ENCODE results near the gene ABAT. TPM values are rescaled to one million over a fixed set of nuclear protein-coding genes. Genes with fewer than 3 reads are reported as not detected.

ABAT gene
- total RNA-seq, 1 donor from 2014 or later = 9.8 TPM

DNA sequence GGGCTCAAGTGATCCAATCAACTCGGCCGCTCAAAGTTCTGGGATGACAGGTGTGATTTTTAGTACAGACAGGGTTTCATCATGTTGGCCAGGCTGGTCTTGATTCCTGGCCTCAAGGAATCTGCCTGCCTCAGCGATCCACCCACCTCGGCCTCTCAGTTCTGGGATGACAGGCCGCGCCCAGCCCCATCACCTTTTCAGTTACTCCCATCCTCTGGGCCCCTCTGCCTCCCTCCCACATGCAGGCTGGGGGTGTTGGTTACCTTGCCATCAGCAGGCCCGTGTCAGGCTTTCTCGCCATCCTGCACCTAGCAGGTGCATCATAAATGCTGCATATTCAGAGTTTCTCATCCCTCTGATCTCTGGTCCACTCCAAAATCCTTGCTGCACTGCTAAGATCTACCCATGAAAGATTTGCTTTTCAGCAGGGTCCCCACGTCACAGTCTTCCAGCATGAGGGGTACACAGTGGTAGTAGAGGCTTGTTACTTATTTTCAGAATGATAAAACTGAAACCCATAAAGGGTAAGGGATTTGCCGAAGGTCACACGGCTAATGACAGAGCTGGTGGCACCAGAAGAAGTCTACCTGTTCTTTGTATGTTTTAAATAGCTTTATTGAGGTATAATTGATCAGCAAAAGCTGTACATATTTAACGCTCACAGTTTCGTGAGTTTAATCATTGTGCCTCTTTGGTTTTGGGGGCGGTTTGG is 139.8 kb downstream of the ABAT start:
- H3K4me1 ChIP-seq = peaks cover 4% of the 10 kb centered on the region
- H3K4me3 ChIP-seq = no peak overlapping the region
- H3K36me3 ChIP-seq = peaks cover 83% of the 10 kb centered on the region
- no peak overlapping the region for H3K27ac ChIP-seq
- ATAC-seq (no peak), DNase-seq (no peak)
- H3K27me3 ChIP-seq = no peaks in the 10 kb centered on the region
- TF ChIP-seq, protein P1, sequence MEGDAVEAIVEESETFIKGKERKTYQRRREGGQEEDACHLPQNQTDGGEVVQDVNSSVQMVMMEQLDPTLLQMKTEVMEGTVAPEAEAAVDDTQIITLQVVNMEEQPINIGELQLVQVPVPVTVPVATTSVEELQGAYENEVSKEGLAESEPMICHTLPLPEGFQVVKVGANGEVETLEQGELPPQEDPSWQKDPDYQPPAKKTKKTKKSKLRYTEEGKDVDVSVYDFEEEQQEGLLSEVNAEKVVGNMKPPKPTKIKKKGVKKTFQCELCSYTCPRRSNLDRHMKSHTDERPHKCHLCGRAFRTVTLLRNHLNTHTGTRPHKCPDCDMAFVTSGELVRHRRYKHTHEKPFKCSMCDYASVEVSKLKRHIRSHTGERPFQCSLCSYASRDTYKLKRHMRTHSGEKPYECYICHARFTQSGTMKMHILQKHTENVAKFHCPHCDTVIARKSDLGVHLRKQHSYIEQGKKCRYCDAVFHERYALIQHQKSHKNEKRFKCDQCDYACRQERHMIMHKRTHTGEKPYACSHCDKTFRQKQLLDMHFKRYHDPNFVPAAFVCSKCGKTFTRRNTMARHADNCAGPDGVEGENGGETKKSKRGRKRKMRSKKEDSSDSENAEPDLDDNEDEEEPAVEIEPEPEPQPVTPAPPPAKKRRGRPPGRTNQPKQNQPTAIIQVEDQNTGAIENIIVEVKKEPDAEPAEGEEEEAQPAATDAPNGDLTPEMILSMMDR (IDR thresholded peaks at IDR 0.05) = no peak
- no peaks in the 10 kb centered on the region for H3K9me3 ChIP-seq
- intact Hi-C loops (cut with DNase I) = no loop called here

- Histone ChIP-seq H3K27ac (no peak overlapping the region), H3K27me3 (no peaks in the 10 kb centered on the region), H3K36me3 (peaks cover 72% of the 10 kb centered on the region), H3K9me3 (no peaks in the 10 kb centered on the region), H3K4me3 (no peak overlapping the region), H3K4me1 (peaks cover 4% of the 10 kb centered on the region)
- DNase-seq = no peak
- TF ChIP-seq, protein P1 (IDR thresholded peaks at IDR 0.05) = no peak
- intact Hi-C loops (cut with DNase I) = no loop called here
- ATAC-seq = no peak
Observed at GRCh38 chr16:8816967-8817655, 142.7 kb downstream of the ABAT start.

GRCh38 chr16:8818504-8819270 is 144.3 kb downstream of the ABAT start:
- no peak overlapping the region for H3K4me3 ChIP-seq
- no peaks in the 10 kb centered on the region for H3K27me3 ChIP-seq
- TF ChIP-seq, protein P1 (IDR thresholded peaks at IDR 0.05) = no peak
- intact Hi-C loops (cut with DNase I) = no loop called here
- peaks cover 72% of the 10 kb centered on the region for H3K36me3 ChIP-seq
- ATAC-seq = peak; percentile 50
- DNase-seq = no peak
- no peak overlapping the region for H3K27ac ChIP-seq
- peaks cover 4% of the 10 kb centered on the region for H3K4me1 ChIP-seq
- no peaks in the 10 kb centered on the region for H3K9me3 ChIP-seq

GRCh38 chr16:8819411-8820034 is 145.1 kb downstream of the ABAT start:
- DNase-seq = no peak
- TF ChIP-seq, protein P1 (IDR thresholded peaks at IDR 0.05) = no peak
- Histone ChIP-seq H3K36me3 (peaks cover 72% of the 10 kb centered on the region), H3K9me3 (no peaks in the 10 kb centered on the region), H3K4me3 (no peak overlapping the region), H3K4me1 (peaks cover 4% of the 10 kb centered on the region), H3K27me3 (no peaks in the 10 kb centered on the region), H3K27ac (no peak overlapping the region)
- ATAC-seq = no peak
- intact Hi-C loops (cut with DNase I) = no loop called here

DNA sequence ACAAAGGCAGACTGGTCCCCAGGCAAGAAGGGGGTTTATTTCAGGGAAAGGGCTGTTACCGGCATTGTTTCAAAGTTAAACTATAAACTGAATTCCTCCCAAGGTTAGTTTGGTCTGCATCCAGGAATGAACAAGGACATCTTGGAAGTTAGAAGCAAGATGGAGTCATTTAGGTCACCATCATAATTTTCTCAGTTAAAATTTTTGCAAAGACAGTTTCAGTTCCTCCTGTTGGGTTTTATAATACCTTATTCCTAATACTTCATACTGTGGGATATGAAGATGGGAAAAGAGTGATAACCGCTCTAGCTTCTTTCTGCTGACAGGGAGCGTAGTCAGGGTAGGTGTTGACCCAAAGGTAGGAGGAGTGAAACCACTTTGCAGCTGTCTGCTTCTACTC is 148.0 kb downstream of the ABAT start:
- H3K4me1 ChIP-seq = peaks cover 4% of the 10 kb centered on the region
- intact Hi-C loops (cut with DNase I) = no loop called here
- H3K9me3 ChIP-seq = no peaks in the 10 kb centered on the region
- DNase-seq = no peak
- no peak overlapping the region for H3K4me3 ChIP-seq
- H3K27ac ChIP-seq = no peak overlapping the region
- peaks cover 65% of the 10 kb centered on the region for H3K36me3 ChIP-seq
- no peaks in the 10 kb centered on the region for H3K27me3 ChIP-seq
- ATAC-seq = no peak
- TF ChIP-seq, protein P1 (IDR thresholded peaks at IDR 0.05) = no peak
